Bronchial epithelial cell (primary cell): ENCODE results near the gene FBN1. TPM values are rescaled to one million over a fixed set of nuclear protein-coding genes. Genes with fewer than 3 reads are reported as not detected.

Experiments
- DNase-seq: peaks from one replicate; pipeline ENCODE4 v3.0.0-alpha.2; 2010; ENCODE audit warnings: low read depth
- FAIRE-seq: peaks from 2 replicates; lab custom pipeline; 2011; peaks lifted over from hg19 to GRCh38; lab: Jason Lieb, UNC
- H3K27me3 ChIP-seq: 2 replicates; pipeline ENCODE4 v1.5.1; 2011; ENCODE audit warnings: low read length; ENCODE audit not compliant: control insufficient read depth, insufficient read depth
- H3K36me3 ChIP-seq: 2 replicates; pipeline ENCODE4 v1.5.1; 2011; ENCODE audit warnings: low read length; ENCODE audit not compliant: control insufficient read depth, insufficient read depth
- H3K4me3 ChIP-seq: 2 replicates; pipeline ENCODE4 v1.5.1; 2011; ENCODE audit warnings: mild to moderate bottlenecking, low read depth, low read length, control low read depth
- CTCF ChIP-seq: IDR thresholded peaks from 2 replicates; pipeline ENCODE4 v1.5.1; 2011; ENCODE audit warnings: mild to moderate bottlenecking, moderate library complexity, low read length, control low read depth, inconsistent platforms; ENCODE audit not compliant: insufficient read depth, severe bottlenecking
- total RNA-seq: library from RNA; depleted of rRNA; stranded (reverse); fragments of >200 nt; gene quantifications from 2 replicates; pipeline ENCODE4 v1.2.1, GENCODE V29; 2014

FBN1 gene
- total RNA-seq, 1 donor from 2014 or later: 6.3 TPM

- H3K27me3 ChIP-seq: no peaks in the 10 kb centered on the region
- DNase-seq (no peak), FAIRE-seq (no peak)
- no peak for TF ChIP-seq CTCF
- H3K36me3 ChIP-seq: no peaks in the 10 kb centered on the region
- no peak overlapping the region for H3K4me3 ChIP-seq
Observed at GRCh38 chr15:48451736-48452135, 193.8 kb downstream of the FBN1 start.

- Histone ChIP-seq H3K4me3 (no peak overlapping the region), H3K27me3 (no peaks in the 10 kb centered on the region), H3K36me3 (no peaks in the 10 kb centered on the region)
- no peak for TF ChIP-seq CTCF
- DNase-seq (no peak), FAIRE-seq (no peak)
Observed at GRCh38 chr15:48451241-48451640, 194.3 kb downstream of the FBN1 start.

GRCh38 chr15:48449734-48450133 is 195.8 kb downstream of the FBN1 start:
- H3K36me3 ChIP-seq: no peaks in the 10 kb centered on the region
- no peak for TF ChIP-seq CTCF
- no peaks in the 10 kb centered on the region for H3K27me3 ChIP-seq
- DNase-seq (no peak), FAIRE-seq (no peak)
- H3K4me3 ChIP-seq: no peak overlapping the region

- H3K27me3 ChIP-seq: no peaks in the 10 kb centered on the region
- FAIRE-seq (no peak), DNase-seq (peak; percentile 72)
- no peaks in the 10 kb centered on the region for H3K36me3 ChIP-seq
- no peak for TF ChIP-seq CTCF
- H3K4me3 ChIP-seq: no peak overlapping the region
Observed at GRCh38 chr15:48447657-48448056, 197.9 kb downstream of the FBN1 start.

GRCh38 chr15:48447058-48447457 is 198.5 kb downstream of the FBN1 start:
- no peak for TF ChIP-seq CTCF
- peak; percentile 59 for DNase-seq
- Histone ChIP-seq H3K36me3 (no peaks in the 10 kb centered on the region), H3K27me3 (no peaks in the 10 kb centered on the region), H3K4me3 (no peak overlapping the region)
- FAIRE-seq: no peak

- FAIRE-seq: no peak
- no peaks in the 10 kb centered on the region for H3K36me3 ChIP-seq
Observed at GRCh38 chr15:48442011-48442410, 203.5 kb downstream of the FBN1 start.

More at GRCh38 chr15:48442011-48442410, 203.5 kb downstream of the FBN1 start:
- no peaks in the 10 kb centered on the region for H3K27me3 ChIP-seq
- TF ChIP-seq CTCF: no peak
- DNase-seq: no peak
- H3K4me3 ChIP-seq: no peak overlapping the region
